Measurements from ENCODE around the gene RTN4IP1. TPM values are rescaled to one million over a fixed set of nuclear protein-coding genes. Genes with fewer than 3 reads are reported as not detected.

Gene RTN4IP1, protein sequence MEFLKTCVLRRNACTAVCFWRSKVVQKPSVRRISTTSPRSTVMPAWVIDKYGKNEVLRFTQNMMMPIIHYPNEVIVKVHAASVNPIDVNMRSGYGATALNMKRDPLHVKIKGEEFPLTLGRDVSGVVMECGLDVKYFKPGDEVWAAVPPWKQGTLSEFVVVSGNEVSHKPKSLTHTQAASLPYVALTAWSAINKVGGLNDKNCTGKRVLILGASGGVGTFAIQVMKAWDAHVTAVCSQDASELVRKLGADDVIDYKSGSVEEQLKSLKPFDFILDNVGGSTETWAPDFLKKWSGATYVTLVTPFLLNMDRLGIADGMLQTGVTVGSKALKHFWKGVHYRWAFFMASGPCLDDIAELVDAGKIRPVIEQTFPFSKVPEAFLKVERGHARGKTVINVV
- 7.1 and 8.1 TPM in 2 replicates for total RNA-seq (2012; rRNA removed)

- Histone ChIP-seq H3K9ac (ENCODE audit: low read depth, low read length) (peak within 1 kb of the TSS; percentile 90), H3K27me3 (ENCODE audit: control insufficient read depth, insufficient read depth, low read length) (no peaks in the 10 kb centered on the region), H3K4me3 (ENCODE audit: low read length) (peak within 1 kb of the TSS; percentile 95), H3K9me3 (replicated peaks; ENCODE audit: low read length) (no peaks in the 10 kb centered on the region), H3K36me3 (ENCODE audit: insufficient read depth, low read length) (no peaks in the 10 kb centered on the region), H3K4me1 (ENCODE audit: control insufficient read depth, insufficient read depth, low read length) (peaks cover 14% of the 10 kb centered on the region), H3K4me2 (ENCODE audit: low read length) (peak within 1 kb of the TSS; percentile 83)
Observed at GRCh38 chr6:106629103-106629858, at the start of gene RTN4IP1, which contains the start of gene QRSL1. Gene RTN4IP1 (minus strand): TSS chr6:106629498. CDS start chr6:106629021, 477 bp downstream. Gene QRSL1 (plus strand): TSS chr6:106629578. CDS start chr6:106629682, 104 bp downstream.

- no peak overlapping the region for H3K9ac ChIP-seq (ENCODE audit: low read depth, low read length)
Observed at GRCh38 chr6:106677282-106677681, 48.0 kb upstream of the RTN4IP1 start.

DNA sequence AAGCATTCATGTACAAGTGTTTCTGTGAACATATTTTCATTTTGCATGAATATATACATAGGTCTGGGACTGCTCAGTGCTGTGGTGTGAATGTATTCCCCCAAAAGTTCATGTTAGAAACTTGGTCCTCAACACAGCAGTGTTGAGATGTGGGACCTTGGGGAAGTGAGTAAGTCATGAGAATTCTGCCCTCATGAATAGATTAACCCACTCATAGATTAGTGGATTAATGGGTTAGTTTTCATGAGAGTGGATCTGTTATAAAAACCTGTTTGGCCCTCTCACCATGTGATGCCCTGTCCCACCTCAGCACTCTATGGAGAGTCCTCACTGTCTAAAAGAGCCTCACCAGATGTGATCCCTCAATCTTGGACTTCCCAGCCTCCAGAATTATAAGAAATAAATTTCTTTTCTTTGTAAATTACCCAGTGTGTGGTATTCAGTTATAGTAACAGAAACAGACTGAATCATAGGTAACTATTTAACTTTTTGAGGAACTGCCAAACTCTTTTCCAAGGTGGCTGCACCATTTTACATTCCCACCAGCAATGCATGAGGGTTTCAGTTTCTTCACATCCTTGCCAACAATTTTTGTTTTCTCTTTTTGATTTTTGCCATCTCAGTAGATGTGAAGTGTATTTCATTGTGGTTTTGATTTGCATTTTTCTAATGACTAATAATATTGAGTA lies 45.4 kb upstream of the RTN4IP1 start:
- Histone ChIP-seq H3K27me3 (ENCODE audit: control insufficient read depth, insufficient read depth, low read length) (no peaks in the 10 kb centered on the region), H3K9ac (ENCODE audit: low read depth, low read length) (no peak overlapping the region), H3K4me2 (ENCODE audit: low read length) (no peak overlapping the region), H3K9me3 (replicated peaks; ENCODE audit: low read length) (no peaks in the 10 kb centered on the region), H3K36me3 (ENCODE audit: insufficient read depth, low read length) (no peaks in the 10 kb centered on the region), H3K4me3 (ENCODE audit: low read length) (no peak overlapping the region), H3K4me1 (ENCODE audit: control insufficient read depth, insufficient read depth, low read length) (no peaks in the 10 kb centered on the region)

More at GRCh38 chr6:106677282-106677681, 48.0 kb upstream of the RTN4IP1 start:
- Histone ChIP-seq H3K27me3 (ENCODE audit: control insufficient read depth, insufficient read depth, low read length) (no peaks in the 10 kb centered on the region), H3K4me2 (ENCODE audit: low read length) (no peak overlapping the region), H3K4me3 (ENCODE audit: low read length) (no peak overlapping the region), H3K9me3 (replicated peaks; ENCODE audit: low read length) (no peaks in the 10 kb centered on the region), H3K4me1 (ENCODE audit: control insufficient read depth, insufficient read depth, low read length) (no peaks in the 10 kb centered on the region), H3K36me3 (ENCODE audit: insufficient read depth, low read length) (no peaks in the 10 kb centered on the region)

DNA sequence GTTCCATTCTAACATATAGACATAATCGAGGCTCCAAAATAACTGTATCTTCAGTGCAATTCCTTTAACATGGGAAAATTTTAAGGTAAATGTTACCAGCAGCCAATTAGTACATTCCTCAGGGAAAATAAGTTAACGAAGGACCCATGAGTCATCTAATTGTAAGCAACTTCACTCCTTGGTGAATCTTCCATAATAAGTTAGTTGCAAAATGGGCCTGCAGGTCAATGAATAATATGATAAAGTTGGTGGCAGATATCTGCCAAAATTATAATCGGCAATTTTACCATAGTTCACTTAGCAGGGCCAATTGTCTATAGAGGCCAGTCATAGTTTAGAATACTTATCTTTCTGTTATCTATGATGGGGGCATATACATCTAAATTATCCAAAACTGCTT lies 42.4 kb upstream of the RTN4IP1 start:
- Histone ChIP-seq H3K9me3 (replicated peaks; ENCODE audit: low read length) (no peaks in the 10 kb centered on the region), H3K4me3 (ENCODE audit: low read length) (no peak overlapping the region), H3K9ac (ENCODE audit: low read depth, low read length) (no peak overlapping the region), H3K4me1 (ENCODE audit: control insufficient read depth, insufficient read depth, low read length) (no peaks in the 10 kb centered on the region), H3K4me2 (ENCODE audit: low read length) (no peak overlapping the region), H3K36me3 (ENCODE audit: insufficient read depth, low read length) (peaks cover 6% of the 10 kb centered on the region), H3K27me3 (ENCODE audit: control insufficient read depth, insufficient read depth, low read length) (no peaks in the 10 kb centered on the region)

- Histone ChIP-seq H3K9me3 (replicated peaks; ENCODE audit: low read length) (no peaks in the 10 kb centered on the region), H3K36me3 (ENCODE audit: insufficient read depth, low read length) (peaks cover 6% of the 10 kb centered on the region), H3K9ac (ENCODE audit: low read depth, low read length) (no peak overlapping the region), H3K4me3 (ENCODE audit: low read length) (no peak overlapping the region), H3K4me1 (ENCODE audit: control insufficient read depth, insufficient read depth, low read length) (no peaks in the 10 kb centered on the region), H3K4me2 (ENCODE audit: low read length) (no peak overlapping the region), H3K27me3 (ENCODE audit: control insufficient read depth, insufficient read depth, low read length) (no peaks in the 10 kb centered on the region)
Observed at GRCh38 chr6:106670236-106670635, 40.9 kb upstream of the RTN4IP1 start.

- Histone ChIP-seq H3K36me3 (ENCODE audit: insufficient read depth, low read length) (peaks cover 14% of the 10 kb centered on the region), H3K27me3 (ENCODE audit: control insufficient read depth, insufficient read depth, low read length) (no peaks in the 10 kb centered on the region), H3K4me2 (ENCODE audit: low read length) (no peak overlapping the region), H3K4me3 (ENCODE audit: low read length) (no peak overlapping the region), H3K4me1 (ENCODE audit: control insufficient read depth, insufficient read depth, low read length) (no peaks in the 10 kb centered on the region), H3K9me3 (replicated peaks; ENCODE audit: low read length) (no peaks in the 10 kb centered on the region), H3K9ac (ENCODE audit: low read depth, low read length) (no peak overlapping the region)
Observed at GRCh38 chr6:106667022-106667402, 37.7 kb upstream of the RTN4IP1 start.

- Histone ChIP-seq H3K27me3 (ENCODE audit: control insufficient read depth, insufficient read depth, low read length) (no peaks in the 10 kb centered on the region), H3K4me2 (ENCODE audit: low read length) (no peak overlapping the region), H3K9ac (ENCODE audit: low read depth, low read length) (no peak overlapping the region), H3K4me3 (ENCODE audit: low read length) (no peak overlapping the region), H3K9me3 (replicated peaks; ENCODE audit: low read length) (no peaks in the 10 kb centered on the region), H3K36me3 (ENCODE audit: insufficient read depth, low read length) (peaks cover 14% of the 10 kb centered on the region), H3K4me1 (ENCODE audit: control insufficient read depth, insufficient read depth, low read length) (no peaks in the 10 kb centered on the region)
Observed at GRCh38 chr6:106666282-106667021, 37.2 kb upstream of the RTN4IP1 start.

DNA sequence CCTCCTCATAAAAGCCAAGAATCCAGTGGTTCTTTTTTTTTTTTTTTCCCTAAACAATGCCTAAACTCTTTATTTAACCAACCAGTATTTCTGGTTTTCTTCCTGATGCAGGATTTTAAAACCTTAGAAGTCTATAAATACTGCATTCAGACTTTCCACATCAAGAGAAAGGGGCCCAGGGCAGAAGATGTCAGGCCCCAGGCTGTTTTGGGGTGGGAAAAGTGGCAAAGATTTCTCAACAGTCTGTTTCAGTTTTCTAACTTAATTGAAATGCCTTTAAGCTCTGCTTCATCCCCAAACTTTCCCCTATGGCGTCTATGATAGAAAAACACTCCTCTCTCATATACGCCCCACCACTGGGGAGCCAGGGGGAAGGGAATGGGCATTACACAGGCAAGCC lies 33.2 kb upstream of the RTN4IP1 start:
- Histone ChIP-seq H3K4me3 (ENCODE audit: low read length) (no peak overlapping the region), H3K27me3 (ENCODE audit: control insufficient read depth, insufficient read depth, low read length) (no peaks in the 10 kb centered on the region), H3K4me2 (ENCODE audit: low read length) (no peak overlapping the region), H3K4me1 (ENCODE audit: control insufficient read depth, insufficient read depth, low read length) (no peaks in the 10 kb centered on the region), H3K36me3 (ENCODE audit: insufficient read depth, low read length) (peaks cover 30% of the 10 kb centered on the region), H3K9me3 (replicated peaks; ENCODE audit: low read length) (peaks cover 4% of the 10 kb centered on the region), H3K9ac (ENCODE audit: low read depth, low read length) (no peak overlapping the region)

GRCh38 chr6:106659859-106660258 lies 30.6 kb upstream of the RTN4IP1 start:
- no peak overlapping the region for H3K9ac ChIP-seq (ENCODE audit: low read depth, low read length)
- H3K4me2 ChIP-seq (ENCODE audit: low read length) = no peak overlapping the region
- H3K4me3 ChIP-seq (ENCODE audit: low read length) = no peak overlapping the region
- H3K9me3 ChIP-seq (replicated peaks; ENCODE audit: low read length) = peaks cover 4% of the 10 kb centered on the region
- H3K27me3 ChIP-seq (ENCODE audit: control insufficient read depth, insufficient read depth, low read length) = no peaks in the 10 kb centered on the region
- H3K4me1 ChIP-seq (ENCODE audit: control insufficient read depth, insufficient read depth, low read length) = no peaks in the 10 kb centered on the region
- H3K36me3 ChIP-seq (ENCODE audit: insufficient read depth, low read length) = peaks cover 37% of the 10 kb centered on the region

- Histone ChIP-seq H3K36me3 (ENCODE audit: insufficient read depth, low read length) (peaks cover 36% of the 10 kb centered on the region), H3K4me1 (ENCODE audit: control insufficient read depth, insufficient read depth, low read length) (no peaks in the 10 kb centered on the region), H3K27me3 (ENCODE audit: control insufficient read depth, insufficient read depth, low read length) (no peaks in the 10 kb centered on the region), H3K4me3 (ENCODE audit: low read length) (no peak overlapping the region), H3K9ac (ENCODE audit: low read depth, low read length) (no peak overlapping the region), H3K4me2 (ENCODE audit: low read length) (no peak overlapping the region), H3K9me3 (replicated peaks; ENCODE audit: low read length) (peaks cover 4% of the 10 kb centered on the region)
Observed at GRCh38 chr6:106658469-106658868, 29.2 kb upstream of the RTN4IP1 start.
